A673 (cell line): ENCODE data around the gene IGFBPL1. TPM values are rescaled to one million over a fixed set of nuclear protein-coding genes. Genes with fewer than 3 reads are reported as not detected.

Experiments
- BruUV-seq: library from RNA; stranded (reverse); fragments of 400-500 nt; replicated peaks from 2 replicates; lab custom pipeline; 2021; lab: Mats Ljungman, UMichigan
- CTCF ChIA-PET: fragments of 300-600 bp; sonication (Branson Sonifier 250); formaldehyde crosslinking; loops from one replicate; lab custom pipeline; 2022; ENCODE audit warnings: antibody characterized with exemption; lab: Charles Lee
- POLR2A ChIA-PET: fragments of 300-600 bp; sonication (Branson Sonifier 250); formaldehyde crosslinking; loops from one replicate; lab custom pipeline; 2022; ENCODE audit warnings: antibody characterized with exemption; ENCODE audit not compliant: low non-redundant PET; lab: Charles Lee
- DNase-seq: peaks from one replicate; pipeline ENCODE4 v3.0.0-alpha.2; 2015; ENCODE audit warnings: low spot score
- H3K27ac ChIP-seq: fragments of 200-600 bp; sonication (generic); 2 replicates; pipeline ENCODE4 v1.5.1; 2016; ENCODE audit warnings: mixed run types, low read depth, mild to moderate bottlenecking, mixed read lengths, antibody characterized with exemption, low read length; ENCODE audit not compliant: poor library complexity, severe bottlenecking
- H3K27me3 ChIP-seq: fragments of 200-600 bp; sonication (generic); replicated peaks from 2 replicates; pipeline ENCODE4 v1.6.1; 2017; ENCODE audit warnings: mixed run types, low read depth, mild to moderate bottlenecking, mixed read lengths, antibody characterized with exemption, low read length; ENCODE audit not compliant: insufficient read depth, poor library complexity
- H3K36me3 ChIP-seq: fragments of 200-600 bp; sonication (generic); 2 replicates; pipeline ENCODE4 v1.6.1; 2016; ENCODE audit warnings: mixed run types, mild to moderate bottlenecking, mixed read lengths, antibody characterized with exemption, low read length; ENCODE audit not compliant: insufficient read depth, poor library complexity, severe bottlenecking
- H3K4me1 ChIP-seq: fragments of 200-600 bp; sonication (generic); 2 replicates; pipeline ENCODE4 v1.6.1; 2017; ENCODE audit warnings: mixed run types, mild to moderate bottlenecking, mixed read lengths, antibody characterized with exemption, low read length; ENCODE audit not compliant: insufficient read depth, poor library complexity, severe bottlenecking
- H3K4me3 ChIP-seq: fragments of 200-600 bp; sonication (generic); 2 replicates; pipeline ENCODE4 v1.5.1; 2016; ENCODE audit warnings: low read depth, mixed run types, mild to moderate bottlenecking, mixed read lengths, low read length; ENCODE audit not compliant: poor library complexity, severe bottlenecking
- H3K9me3 ChIP-seq: fragments of 200-600 bp; sonication (generic); 2 replicates; pipeline ENCODE4 v1.6.1; 2016; ENCODE audit warnings: mixed run types, low read depth, mild to moderate bottlenecking, mixed read lengths, antibody characterized with exemption, low read length; ENCODE audit not compliant: poor library complexity, severe bottlenecking
- EZH2 ChIP-seq: fragments of 200-600 bp; sonication (generic); IDR thresholded peaks from 2 replicates; pipeline ENCODE4 v1.6.1; 2017; ENCODE audit warnings: borderline replicate concordance, low read depth, mild to moderate bottlenecking, mixed read lengths, antibody characterized with exemption, low read length; ENCODE audit not compliant: poor library complexity, severe bottlenecking
- intact Hi-C: fragments of 100-400 bp; cut with micrococcal nuclease; formaldehyde crosslinking; loops from one replicate; pipeline ENCODE4 v1.10.0; 2022; ENCODE audit not compliant: unreplicated experiment
- total RNA-seq: library from RNA; stranded (reverse); gene quantifications from 2 replicates; pipeline ENCODE4 v1.2.3, GENCODE V29; 2021
- TF ChIP-seq, protein P1 (sequence below): fragments of 300-800, 200-600 bp; sonication (generic); conservative IDR thresholded peaks from 2 replicates; pipeline ENCODE4 v1.5.1; 2017; ENCODE audit warnings: low read depth, mild to moderate bottlenecking, antibody characterized with exemption, low read length, moderate library complexity, mixed read lengths

Gene IGFBPL1
- total RNA-seq, 1 experiment from 2014 or later, result 0.90 TPM

DNA sequence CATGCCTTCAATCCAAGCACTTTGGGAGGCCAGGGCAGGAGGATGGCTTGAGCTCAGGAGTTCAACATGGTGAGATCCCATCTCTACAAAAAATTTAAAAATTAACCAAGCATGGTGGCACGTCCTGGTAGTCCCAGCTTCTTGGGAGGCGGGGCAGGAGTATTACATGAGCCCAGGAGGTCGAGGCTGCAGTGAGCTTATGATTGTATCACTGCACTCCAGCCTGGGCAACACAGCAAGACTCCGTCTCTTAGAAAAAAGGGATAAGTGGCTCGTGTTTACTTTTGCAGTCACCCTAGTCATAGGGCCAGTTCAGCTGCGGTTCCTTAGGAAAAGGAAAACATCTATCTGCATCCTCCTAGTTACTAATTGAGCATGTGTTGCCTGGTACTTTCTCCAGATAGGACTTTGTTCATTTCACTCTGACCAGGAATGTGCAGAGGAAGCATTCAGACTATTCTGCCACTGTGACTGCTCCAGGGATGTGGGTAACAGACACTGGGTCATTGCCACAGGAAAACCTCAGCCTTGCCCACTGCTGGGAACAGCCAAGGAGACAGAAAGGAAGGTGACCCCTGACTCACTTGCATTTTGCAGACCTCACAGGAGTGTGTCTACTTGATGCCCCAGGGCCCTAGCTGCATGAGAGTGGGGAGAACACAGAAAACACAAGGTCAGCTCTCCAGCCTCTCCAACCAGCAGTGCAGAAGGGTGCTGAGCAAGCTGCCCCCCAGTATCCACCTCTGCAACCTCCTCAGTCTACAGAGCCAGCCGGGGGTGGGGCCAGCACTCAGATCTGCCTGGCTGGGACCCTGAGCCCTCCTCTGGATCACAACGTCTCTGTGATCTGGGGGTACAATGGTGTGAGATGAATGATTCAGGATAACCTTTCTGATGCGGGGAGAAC, 65.6 kb downstream of the IGFBPL1 start:
- no peaks in the 10 kb centered on the region for H3K36me3 ChIP-seq
- TF ChIP-seq, protein P1, sequence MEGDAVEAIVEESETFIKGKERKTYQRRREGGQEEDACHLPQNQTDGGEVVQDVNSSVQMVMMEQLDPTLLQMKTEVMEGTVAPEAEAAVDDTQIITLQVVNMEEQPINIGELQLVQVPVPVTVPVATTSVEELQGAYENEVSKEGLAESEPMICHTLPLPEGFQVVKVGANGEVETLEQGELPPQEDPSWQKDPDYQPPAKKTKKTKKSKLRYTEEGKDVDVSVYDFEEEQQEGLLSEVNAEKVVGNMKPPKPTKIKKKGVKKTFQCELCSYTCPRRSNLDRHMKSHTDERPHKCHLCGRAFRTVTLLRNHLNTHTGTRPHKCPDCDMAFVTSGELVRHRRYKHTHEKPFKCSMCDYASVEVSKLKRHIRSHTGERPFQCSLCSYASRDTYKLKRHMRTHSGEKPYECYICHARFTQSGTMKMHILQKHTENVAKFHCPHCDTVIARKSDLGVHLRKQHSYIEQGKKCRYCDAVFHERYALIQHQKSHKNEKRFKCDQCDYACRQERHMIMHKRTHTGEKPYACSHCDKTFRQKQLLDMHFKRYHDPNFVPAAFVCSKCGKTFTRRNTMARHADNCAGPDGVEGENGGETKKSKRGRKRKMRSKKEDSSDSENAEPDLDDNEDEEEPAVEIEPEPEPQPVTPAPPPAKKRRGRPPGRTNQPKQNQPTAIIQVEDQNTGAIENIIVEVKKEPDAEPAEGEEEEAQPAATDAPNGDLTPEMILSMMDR, result no peak
- TF ChIP-seq EZH2, result no peak
- POLR2A ChIA-PET, result no interaction called here
- H3K4me3 ChIP-seq, result no peak overlapping the region
- CTCF ChIA-PET, result interaction anchor here (0.6 kb wide), 1 partner anchor 575 kb away, joined by 4 read pairs; no protein-coding TSS in a partner anchor
- intact Hi-C loops, result loop anchor here (10.0 kb wide), 1 partner anchor 214 kb away; no protein-coding TSS in a partner anchor
- BruUV-seq, result no TSS peak
- DNase-seq, result no peak
- H3K27me3 ChIP-seq, result no peaks in the 10 kb centered on the region
- H3K4me1 ChIP-seq, result no peaks in the 10 kb centered on the region
- no peak overlapping the region for H3K27ac ChIP-seq
- no peaks in the 10 kb centered on the region for H3K9me3 ChIP-seq

DNA sequence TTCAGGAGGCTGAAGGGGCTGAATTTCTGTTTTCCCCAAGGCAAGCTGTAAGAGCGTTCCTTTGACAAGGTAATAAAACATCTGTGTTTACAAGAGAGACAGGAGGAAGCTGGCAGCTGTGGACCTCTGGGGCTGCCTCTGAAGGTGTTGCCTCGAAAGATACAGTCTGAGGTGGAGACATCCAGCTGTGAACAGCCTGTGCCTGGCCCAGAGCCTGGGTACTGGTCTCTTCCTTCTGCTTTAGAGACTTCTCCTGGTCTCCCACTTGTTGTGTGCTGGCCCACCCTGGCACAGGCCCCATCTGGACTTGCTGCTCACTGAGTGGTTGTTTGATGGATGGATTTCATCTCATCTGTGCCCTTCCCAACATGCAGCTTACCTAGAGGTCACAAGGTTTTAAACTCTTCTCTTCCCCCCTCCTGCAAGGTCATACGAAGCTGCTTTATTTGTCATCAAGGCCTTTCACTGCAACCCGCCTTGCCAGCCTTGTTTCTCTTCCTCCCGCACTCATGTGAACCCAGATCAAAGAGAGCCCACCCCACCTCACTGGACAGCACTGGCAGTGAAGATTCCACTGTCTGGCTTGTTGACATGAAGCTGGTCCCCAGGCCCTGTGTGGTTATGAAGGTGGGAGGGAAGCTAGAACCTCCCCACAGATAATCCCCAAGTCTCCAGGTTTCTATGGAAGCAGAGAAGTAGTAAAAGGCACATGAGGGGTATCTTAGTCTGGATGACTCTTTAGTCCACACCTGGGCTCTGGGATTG, 66.7 kb downstream of the IGFBPL1 start:
- DNase-seq, result no peak
- CTCF ChIA-PET, result interaction anchor here (0.6 kb wide), 1 partner anchor 574 kb away, joined by 4 read pairs; no protein-coding TSS in a partner anchor

DNA sequence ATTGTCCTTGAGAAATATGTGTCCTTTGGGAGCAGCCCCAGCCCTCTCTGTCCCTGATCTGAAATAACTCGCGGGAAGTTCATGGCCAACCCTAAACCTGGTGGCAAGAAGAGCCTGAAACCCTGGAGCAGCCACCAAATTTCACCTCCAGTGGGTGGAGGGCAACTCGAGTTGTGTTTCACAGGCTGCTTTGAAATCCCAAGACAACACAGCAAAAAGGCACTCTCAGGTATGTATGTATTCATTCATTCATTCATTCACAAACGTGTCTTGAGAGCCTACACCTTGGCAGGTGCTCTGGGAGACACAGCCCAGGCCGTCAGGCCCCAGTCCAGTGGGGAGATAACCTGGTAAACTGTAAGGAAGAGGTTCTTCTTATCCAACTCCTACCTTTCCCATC, 67.4 kb downstream of the IGFBPL1 start:
- DNase-seq, result no peak
- Histone ChIP-seq H3K4me3 (no peak overlapping the region), H3K4me1 (no peaks in the 10 kb centered on the region), H3K36me3 (no peaks in the 10 kb centered on the region), H3K9me3 (no peaks in the 10 kb centered on the region), H3K27me3 (no peaks in the 10 kb centered on the region), H3K27ac (no peak overlapping the region)
- CTCF ChIA-PET, result no interaction called here
- TF ChIP-seq, protein P1, result no peak
- no peak for TF ChIP-seq EZH2
- no TSS peak for BruUV-seq
- intact Hi-C loops, result loop anchor here (10.0 kb wide), 1 partner anchor 212 kb away; no protein-coding TSS in a partner anchor
- POLR2A ChIA-PET, result no interaction called here

More for the DNA sequence above, 66.7 kb downstream of the IGFBPL1 start:
- Histone ChIP-seq H3K9me3 (no peaks in the 10 kb centered on the region), H3K27ac (no peak overlapping the region), H3K27me3 (no peaks in the 10 kb centered on the region), H3K36me3 (no peaks in the 10 kb centered on the region), H3K4me1 (no peaks in the 10 kb centered on the region), H3K4me3 (no peak overlapping the region)
- POLR2A ChIA-PET, result no interaction called here
- no TSS peak for BruUV-seq
- TF ChIP-seq, protein P1, result no peak
- no peak for TF ChIP-seq EZH2
- intact Hi-C loops, result loop anchor here (10.0 kb wide), 1 partner anchor 213 kb away; no protein-coding TSS in a partner anchor
